ENCODE results near the gene FGF14.

The FGF14 gene

DNA sequence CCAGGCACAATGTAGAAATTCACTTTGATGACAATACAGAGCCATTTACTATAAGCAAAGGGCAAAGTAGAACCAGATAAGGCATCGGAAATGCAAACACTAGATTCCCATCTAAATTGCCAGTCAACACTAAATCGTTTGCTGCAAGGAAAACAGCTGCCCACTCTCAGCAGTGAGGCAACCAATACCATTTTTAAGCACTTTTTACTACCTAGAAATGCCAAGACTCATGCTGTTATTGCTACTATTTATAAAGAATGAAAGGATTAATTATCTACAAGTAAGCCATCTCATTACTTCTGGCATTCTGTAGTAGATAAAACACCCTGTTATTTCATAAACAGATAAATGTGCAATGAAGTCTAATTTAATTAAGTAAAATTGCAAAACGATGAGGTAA is 422.0 kb downstream of the FGF14 start:
- intact Hi-C loops (cut with DNase I): no loop called here
- no peak for DNase-seq

DNA sequence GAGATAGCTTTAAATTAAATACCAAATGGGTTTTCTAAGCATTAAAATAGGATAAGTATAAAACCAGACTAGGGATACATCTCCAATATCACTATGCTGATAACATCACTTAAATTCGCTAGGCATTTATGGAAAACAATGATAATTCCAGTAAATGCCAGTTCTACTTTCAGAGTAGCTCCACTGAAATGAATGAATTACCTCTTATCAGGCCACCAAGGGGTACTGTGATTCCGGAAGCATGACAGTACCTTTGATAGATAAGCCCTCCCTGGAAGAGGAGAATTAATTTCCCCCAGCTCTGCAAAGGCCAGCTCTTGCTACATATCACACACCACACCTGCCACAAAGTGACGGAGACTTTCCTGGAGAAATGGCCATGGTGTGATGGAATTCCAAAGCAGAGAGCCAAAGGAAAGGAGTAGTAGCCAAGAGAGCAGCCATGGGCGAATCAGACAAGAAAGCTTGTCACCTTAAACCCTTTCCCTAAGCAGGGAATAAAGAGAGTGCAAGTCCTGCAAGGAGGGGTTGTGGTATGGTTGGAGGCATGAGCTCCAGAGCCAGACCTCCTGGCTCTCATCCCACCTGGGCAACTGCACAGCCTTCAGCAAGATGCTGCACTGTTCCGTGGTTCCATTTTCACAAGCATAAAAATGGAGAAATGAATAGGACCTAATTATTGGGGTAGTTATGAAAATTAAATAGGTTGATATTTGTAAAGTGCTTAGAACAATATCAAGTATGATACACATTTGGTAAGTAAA is 423.1 kb downstream of the FGF14 start:
- no peak for DNase-seq
- intact Hi-C loops (cut with DNase I): no loop called here

DNA sequence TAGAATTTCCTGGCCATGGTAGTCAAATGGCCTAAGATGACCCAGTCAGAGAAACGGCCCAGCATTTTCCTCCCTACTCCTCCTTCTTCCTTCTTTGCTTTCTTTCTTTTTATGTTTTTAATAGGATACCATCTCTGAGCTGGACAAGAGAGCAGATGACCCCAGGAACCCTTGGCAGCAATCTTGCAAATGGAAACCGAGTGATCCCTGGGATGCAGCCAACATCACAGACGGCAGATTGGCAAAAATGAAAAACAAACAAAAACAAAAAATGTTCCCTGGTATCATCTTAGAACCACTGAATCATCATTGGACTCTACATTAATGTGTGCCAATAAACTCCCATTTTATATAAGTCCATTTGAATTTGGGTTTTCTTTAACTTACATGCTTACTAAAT is 424.4 kb downstream of the FGF14 start:
- no peak for DNase-seq
- intact Hi-C loops (cut with DNase I): no loop called here

DNA sequence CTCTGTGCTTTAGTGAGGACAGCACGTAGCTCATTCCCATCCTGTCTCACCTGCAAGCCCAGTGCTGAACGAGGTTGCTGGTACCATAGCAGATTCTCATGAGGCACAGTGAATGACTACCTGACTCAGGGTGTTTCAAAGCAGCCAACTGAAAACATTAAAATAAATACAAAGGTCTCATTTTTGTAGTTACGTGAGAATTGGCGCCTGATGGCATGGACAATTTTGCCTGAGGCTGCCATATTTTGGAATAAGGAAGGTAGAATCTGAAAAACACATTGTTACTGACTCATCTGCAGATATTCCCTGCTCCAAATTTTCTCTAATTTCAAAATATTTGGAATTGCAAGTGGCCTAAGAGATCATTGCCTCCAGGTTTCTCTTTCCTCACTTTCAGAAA is 429.7 kb downstream of the FGF14 start:
- intact Hi-C loops (cut with DNase I): no loop called here
- DNase-seq: no peak

DNA sequence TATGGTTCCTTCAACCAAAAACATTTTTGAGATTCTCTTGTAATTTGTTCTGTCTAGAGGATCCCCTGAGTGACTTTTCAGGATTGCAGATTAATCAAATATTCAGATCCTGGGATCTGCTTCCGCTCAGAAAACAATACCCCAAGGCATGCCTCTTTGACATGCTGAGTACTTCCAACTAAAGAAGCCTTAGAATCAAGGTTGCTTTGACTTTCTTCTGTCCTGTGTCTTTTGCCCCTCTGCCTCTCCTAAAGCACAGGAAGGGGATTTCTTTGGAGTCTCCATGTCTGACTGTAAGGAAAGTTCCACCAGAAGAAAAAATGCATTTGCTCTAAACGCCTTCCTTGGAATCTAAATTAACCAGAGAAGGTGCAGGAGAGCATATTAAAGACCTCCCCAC is 431.5 kb downstream of the FGF14 start:
- intact Hi-C loops (cut with DNase I): no loop called here
- DNase-seq: no peak

DNA sequence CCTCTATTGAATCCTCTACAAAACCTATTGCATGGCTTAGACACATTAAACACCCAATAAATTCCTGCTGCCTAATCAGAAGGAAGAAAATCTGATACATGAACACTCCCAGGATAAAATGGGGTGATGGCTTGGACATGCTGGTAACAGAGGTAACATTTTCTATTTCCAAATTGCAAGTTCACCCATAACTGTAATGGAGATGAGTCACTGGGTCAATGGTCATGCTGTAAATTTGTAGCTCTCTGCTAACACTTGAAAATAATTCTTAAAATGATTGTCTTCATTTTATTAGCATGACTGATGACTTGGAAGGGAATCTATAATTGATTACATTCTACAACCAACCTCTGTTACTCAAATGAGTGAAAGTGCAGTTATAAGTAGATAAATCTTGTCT is 434.1 kb downstream of the FGF14 start:
- intact Hi-C loops (cut with DNase I): no loop called here
- no peak for DNase-seq

DNA sequence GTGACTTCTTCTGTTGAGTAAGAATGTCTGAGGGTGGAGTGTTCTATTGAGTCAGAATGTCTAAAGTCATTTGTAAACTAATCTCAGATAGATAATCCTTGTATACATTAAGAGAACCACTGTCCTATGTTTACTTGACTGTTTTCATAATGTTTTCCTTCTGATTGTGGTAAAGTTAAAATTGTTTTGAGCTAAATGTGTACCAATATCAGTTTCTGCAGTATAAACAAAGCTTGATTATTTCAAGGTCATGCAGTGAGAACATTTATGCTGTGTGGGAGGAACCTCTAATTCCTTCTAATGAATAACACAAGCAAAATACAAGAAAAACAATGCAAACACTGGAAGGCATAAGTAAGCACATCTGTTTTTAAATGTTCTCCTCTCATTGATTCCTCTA is 434.6 kb downstream of the FGF14 start:
- DNase-seq: no peak
- intact Hi-C loops (cut with DNase I): no loop called here

DNA sequence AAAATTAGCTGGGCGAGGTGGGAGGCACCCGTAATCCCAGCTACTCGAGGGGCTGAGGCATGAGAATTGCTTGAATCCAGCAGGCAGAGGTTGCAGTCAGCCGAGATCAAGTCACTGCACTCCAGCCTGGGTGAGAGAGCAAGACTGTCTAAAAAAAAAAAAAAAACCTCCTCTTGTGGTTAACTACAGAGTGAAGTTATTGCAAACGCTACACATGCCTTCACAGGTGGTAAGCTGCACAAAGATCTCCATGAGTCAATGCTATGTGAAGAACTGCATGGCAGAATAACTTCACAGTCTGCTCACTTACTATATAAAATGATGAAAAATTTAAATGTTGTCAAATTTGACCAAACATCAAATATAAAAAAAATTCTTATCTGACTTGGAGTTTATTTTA is 436.8 kb downstream of the FGF14 start:
- DNase-seq: no peak
- intact Hi-C loops (cut with DNase I): no loop called here

DNA sequence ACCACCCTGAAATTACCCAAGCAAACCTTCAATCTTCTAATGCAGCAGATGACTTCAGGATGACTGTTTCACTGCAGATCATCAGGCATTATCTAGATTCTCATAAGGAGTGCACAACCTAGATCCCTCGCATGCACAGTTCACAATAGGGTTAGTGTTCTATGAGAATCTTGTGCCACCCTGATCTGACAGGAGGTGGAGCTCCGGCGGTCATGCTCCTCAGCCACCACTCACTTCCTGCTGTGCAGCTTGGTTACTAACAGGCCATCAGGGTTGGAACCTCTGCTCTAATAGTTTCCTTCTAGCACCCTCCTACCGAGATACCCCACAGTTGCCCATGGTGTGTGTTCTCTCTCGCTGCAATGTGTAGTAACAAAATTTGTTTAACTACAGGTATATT is 442.8 kb downstream of the FGF14 start:
- no peak for DNase-seq
- intact Hi-C loops (cut with DNase I): no loop called here

DNA sequence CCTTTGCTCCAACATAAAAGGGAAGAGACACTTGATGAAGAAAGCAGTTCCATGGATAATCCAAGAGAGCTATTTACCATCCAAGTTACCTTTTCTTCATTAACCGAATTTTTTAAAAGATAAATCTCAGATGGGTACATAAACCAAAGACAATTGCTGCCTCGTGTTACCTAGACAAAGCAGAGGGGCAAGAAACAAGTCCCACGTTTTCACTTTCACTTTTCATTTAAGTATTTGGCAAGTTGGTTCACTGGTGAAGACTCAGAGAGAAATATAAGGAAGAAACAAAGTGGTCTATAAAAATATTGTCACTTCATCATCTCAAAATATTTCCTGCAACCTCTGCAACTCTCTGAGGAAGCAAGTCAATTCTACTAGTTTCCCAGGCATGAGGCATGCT is 446.1 kb downstream of the FGF14 start:
- DNase-seq: no peak
- intact Hi-C loops (cut with DNase I): no loop called here

DNA sequence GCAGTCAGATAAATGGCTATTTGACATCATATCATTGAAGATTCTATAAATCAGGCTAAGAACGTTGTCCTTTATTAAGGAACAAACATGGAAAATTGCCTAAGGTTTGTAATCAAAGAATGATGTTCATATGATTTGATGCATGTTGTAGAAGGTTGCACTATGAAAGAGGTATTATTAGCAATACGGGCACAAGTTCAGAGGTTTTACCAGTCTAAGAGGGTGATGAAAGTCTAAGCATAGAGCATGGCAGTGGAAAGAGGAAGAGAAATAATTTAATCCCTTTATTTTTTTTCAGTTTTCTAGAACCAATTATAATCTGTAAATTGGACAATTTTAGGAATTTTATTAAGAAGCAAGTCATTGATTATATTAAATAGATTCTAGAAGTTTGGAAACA is 450.7 kb downstream of the FGF14 start:
- DNase-seq: no peak
- intact Hi-C loops (cut with DNase I): no loop called here

DNA sequence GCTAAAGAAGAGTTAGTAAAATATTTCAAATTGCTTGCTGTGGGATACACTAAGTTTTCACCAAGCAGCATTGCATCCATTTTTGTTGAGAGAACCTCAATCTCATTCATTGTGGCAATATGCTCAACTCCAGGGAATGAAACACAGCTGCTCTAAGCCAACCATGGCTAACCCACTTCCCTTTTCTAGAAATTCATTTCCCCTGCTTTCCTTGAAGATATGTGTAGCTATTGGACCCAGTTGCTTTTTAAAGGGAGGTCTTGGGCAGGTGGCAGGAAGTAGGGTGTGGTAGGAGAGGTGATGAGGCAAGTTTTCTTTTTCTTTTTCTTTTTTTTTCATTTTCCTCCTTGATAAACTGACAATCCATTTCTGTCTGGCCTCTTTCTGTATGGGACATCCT is 452.2 kb downstream of the FGF14 start:
- intact Hi-C loops (cut with DNase I): loop anchor here (10.0 kb wide), 1 partner anchor 505 kb away; no protein-coding TSS in a partner anchor
- DNase-seq: no peak

DNA sequence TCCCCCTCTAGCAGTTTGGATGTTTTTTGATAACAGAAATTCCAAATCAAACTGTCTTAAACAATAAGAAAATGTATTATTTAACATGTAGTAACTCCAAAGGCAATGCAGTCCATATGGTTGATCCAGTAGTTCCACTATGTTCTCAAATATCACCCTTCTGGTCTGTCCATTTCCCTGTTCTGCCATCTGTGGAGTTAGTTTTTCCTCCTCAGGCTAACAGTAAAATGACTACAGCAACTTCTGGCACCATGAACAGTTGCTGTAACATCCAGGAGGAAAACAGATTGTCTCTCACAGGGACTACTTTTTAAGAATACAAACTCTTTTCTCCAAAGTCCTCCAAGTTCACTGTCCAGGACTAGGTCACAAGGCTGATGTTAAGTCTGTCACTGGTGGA is 455.4 kb downstream of the FGF14 start:
- intact Hi-C loops (cut with DNase I): loop anchor here (10.0 kb wide), 1 partner anchor 508 kb away; no protein-coding TSS in a partner anchor
- no peak for DNase-seq

DNA sequence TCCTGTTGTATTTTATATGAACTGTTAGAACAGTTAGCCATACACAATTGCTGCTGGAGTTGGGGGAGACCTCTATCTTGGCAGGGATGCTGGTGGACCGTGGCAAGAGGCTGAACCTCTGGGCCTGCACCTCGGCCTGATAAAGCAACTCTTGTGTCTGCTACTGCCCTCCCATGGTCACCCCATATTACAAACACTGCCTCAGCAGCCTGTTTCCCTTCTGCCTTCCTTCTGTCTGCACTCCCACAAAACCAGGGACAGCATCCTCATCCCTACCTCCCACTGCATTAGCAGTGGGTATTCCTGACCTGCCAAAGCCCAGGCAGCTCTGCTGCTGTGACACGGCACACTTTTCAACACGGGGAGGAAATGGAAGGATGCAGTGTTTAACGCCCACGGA is 456.4 kb downstream of the FGF14 start:
- no peak for DNase-seq
- intact Hi-C loops (cut with DNase I): loop anchor here (10.0 kb wide), 1 partner anchor 509 kb away; no protein-coding TSS in a partner anchor

DNA sequence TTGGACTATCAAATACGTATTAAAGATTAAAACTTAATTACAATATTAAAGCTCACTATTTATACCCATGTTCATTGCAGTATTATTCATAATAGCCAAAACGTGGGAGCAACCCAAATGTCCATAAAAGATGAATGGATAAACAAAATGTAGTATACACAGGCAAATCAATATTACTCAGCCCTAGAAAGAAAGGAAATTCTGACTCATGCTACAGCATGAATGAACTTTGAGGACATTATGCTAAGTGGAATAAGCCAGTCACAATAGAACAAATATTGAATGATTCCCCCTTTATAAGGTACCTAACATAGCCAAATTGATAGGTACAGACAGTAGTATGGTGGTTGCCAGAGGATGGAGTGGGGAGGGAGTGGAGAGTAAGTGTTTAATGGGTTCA is 457.3 kb downstream of the FGF14 start:
- intact Hi-C loops (cut with DNase I): loop anchor here (10.0 kb wide), 1 partner anchor 510 kb away; no protein-coding TSS in a partner anchor

DNA sequence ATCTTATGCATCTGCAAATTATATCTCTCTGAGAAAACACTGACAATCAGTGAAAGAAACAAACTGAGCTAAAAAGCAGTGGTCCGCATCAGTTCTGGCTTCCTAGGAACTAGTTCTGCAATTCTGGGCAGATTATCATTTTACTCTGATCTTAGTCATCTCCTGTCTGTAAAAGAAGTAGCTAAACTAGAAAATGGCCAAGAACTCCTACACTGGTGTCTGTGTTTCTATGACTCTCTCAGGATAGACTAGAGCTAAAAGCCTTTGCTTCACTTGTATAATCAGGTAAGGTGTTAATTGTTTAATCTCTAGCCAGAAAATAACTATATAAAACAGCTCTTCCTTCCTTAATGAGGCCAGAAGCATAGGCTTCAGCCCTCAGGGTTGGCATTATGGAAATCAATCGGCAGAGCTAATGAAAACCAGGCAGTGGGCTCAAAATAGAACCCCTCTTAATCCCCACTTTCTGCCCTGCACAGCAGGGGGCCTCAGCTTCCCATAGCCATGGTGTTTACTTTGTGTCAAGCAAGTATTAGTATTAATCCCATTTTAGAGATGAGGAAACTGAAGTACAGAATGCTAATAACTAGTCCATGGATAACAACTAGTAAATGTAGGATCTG is 459.2 kb downstream of the FGF14 start:
- no peak for DNase-seq
- intact Hi-C loops (cut with DNase I): loop anchor here (10.0 kb wide), 1 partner anchor 512 kb away; no protein-coding TSS in a partner anchor

More for the DNA sequence above, 457.3 kb downstream of the FGF14 start:
- DNase-seq: no peak

DNA sequence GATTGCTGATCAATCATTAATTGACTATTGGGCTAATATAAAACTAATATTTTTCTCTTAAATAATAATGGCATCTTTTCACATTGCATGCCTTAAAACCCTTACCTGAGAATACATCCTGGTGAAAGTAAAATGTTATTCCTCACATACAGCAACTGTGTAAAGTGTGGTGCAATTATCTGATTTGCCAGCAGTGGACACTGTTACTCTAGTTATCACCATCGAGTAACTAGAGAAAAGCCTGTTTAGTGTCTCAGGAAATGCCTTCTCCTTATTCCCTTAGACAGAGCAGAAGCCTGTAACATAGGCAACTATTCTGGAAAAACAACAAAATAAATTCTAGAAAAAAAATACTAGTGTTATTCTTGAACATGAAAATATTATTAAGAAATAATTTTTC is 459.8 kb downstream of the FGF14 start:
- intact Hi-C loops (cut with DNase I): loop anchor here (10.0 kb wide), 1 partner anchor 513 kb away; no protein-coding TSS in a partner anchor
- peak in 16 of 42 donors; percentile 12 to 64 (median 31) for DNase-seq

DNA sequence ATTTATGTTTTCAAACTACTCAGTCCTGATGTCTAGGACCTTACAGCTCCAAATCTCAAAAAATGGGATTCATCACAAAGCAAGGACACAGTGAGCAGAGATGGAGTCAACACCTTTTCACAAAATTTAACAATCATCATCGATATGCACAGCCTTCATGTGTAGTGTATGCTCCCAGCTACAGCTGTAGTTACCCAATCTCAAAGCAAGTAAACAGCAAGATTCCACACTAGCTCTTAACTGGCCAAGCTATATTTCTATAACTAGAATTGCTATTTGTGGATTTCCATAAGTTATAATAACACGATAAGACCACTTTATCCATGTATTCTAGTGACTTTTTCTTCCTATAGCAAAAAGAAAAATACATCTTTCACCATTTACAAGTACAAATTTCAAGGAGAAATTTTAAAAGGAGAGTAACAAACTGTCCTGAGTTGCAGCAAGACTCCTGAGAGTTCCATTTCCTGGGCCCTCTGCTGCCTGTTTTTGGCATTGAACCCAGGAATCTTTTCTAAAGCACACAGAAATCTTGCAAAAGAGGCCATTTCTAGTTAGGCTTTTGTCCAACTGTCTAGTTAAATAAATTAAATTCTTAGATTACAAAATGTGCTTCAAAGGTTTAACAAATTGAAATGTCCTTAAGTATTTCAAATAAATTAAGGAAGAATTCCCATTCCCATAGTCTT is 460.6 kb downstream of the FGF14 start:
- peak in 3 of 42 donors; percentile 17 to 47 (median 23) for DNase-seq
- intact Hi-C loops (cut with DNase I): loop anchor here (10.0 kb wide), 1 partner anchor 514 kb away; no protein-coding TSS in a partner anchor

DNA sequence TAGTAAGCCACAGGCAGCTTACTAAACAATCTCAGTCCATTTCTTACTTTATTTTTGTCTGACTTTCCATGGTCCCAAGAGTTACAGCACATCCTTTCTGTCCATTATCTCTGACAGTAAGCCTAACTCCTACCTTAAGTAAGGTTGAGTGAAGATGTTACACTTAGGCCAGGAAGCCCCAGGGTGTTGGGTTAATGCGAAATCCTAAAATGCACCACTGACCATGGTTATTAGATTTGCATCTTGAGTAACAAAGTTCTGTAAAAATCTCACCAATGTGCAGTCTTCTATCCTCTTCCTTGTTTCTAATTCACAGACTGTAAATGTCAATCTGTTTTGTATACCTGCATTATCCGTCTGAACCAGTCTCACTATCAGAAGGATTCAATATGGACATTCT is 462.5 kb downstream of the FGF14 start:
- no peak for DNase-seq
- intact Hi-C loops (cut with DNase I): no loop called here

DNA sequence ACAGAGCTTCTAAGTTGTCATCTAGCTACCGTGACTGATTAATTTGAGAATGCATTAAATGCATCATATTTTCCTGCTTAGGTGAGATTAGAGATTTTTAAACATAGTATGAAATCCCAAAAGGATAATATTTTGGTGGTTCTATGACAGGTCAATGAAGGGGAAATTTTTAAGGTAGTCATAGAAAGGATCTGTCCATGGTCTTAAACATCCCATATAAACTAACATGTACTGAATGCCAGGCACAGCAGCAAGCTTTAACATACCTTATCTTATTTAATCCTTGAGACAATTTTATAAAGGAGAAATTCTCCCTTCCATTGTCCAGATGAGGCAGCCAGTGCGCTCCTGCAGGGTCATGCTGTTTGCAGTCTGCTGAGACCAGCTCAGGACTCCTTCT is 466.0 kb downstream of the FGF14 start:
- intact Hi-C loops (cut with DNase I): no loop called here
- no peak for DNase-seq

Measured in head of caudate nucleus (tissue), 42 donors.